ENCODE data around the gene ZBTB25.
"Not testable (repeated sequence)": the region's sequence is repeated elsewhere in the genome, so short reads cannot be mapped to it uniquely, and the experiment has no call there.

The ZBTB25 gene

GRCh38 chr14:64522591-64523355 lies 19.1 kb upstream of the ZBTB25 start:
- Mint-ChIP-seq H3K4me3 (no peak overlapping the region), H3K9me3 (no peaks in the 10 kb centered on the region), H3K27ac (no peak overlapping the region), H3K36me3 (peaks cover 7% of the 10 kb centered on the region), H3K27me3 (no peaks in the 10 kb centered on the region), H3K4me1 (peaks cover 26% of the 10 kb centered on the region)

GRCh38 chr14:64520699-64521098 lies 17.1 kb upstream of the ZBTB25 start:
- no peaks in the 10 kb centered on the region for H3K27me3 Mint-ChIP-seq
- H3K9me3 Mint-ChIP-seq = no peaks in the 10 kb centered on the region
- no peak overlapping the region for H3K4me3 Mint-ChIP-seq
- no peak overlapping the region for H3K27ac Mint-ChIP-seq
- peaks cover 44% of the 10 kb centered on the region for H3K4me1 Mint-ChIP-seq
- peaks cover 2% of the 10 kb centered on the region for H3K36me3 Mint-ChIP-seq

- Mint-ChIP-seq H3K27ac (no peak overlapping the region), H3K27me3 (no peaks in the 10 kb centered on the region), H3K36me3 (no peaks in the 10 kb centered on the region), H3K9me3 (no peaks in the 10 kb centered on the region), H3K4me1 (peaks cover 55% of the 10 kb centered on the region), H3K4me3 (no peak overlapping the region)
Measured at GRCh38 chr14:64518229-64518628, 14.6 kb upstream of the ZBTB25 start.

- peaks cover 60% of the 10 kb centered on the region for H3K4me1 Mint-ChIP-seq
- H3K9me3 Mint-ChIP-seq, H3K36me3 Mint-ChIP-seq, H3K27me3 Mint-ChIP-seq, H3K27ac Mint-ChIP-seq, H3K4me3 Mint-ChIP-seq: not testable (repeated sequence)
Measured at GRCh38 chr14:64517667-64518066, 14.0 kb upstream of the ZBTB25 start.

GRCh38 chr14:64516969-64517368 lies 13.3 kb upstream of the ZBTB25 start:
- peaks cover 67% of the 10 kb centered on the region for H3K4me1 Mint-ChIP-seq
- H3K27ac Mint-ChIP-seq = peak overlapping the region; percentile 47
- no peaks in the 10 kb centered on the region for H3K36me3 Mint-ChIP-seq
- peak overlapping the region; percentile 24 for H3K4me3 Mint-ChIP-seq
- no peaks in the 10 kb centered on the region for H3K9me3 Mint-ChIP-seq
- no peaks in the 10 kb centered on the region for H3K27me3 Mint-ChIP-seq

- Mint-ChIP-seq H3K4me3 (no peak overlapping the region), H3K9me3 (no peaks in the 10 kb centered on the region), H3K4me1 (peaks cover 73% of the 10 kb centered on the region), H3K27ac (no peak overlapping the region), H3K27me3 (no peaks in the 10 kb centered on the region), H3K36me3 (no peaks in the 10 kb centered on the region)
Measured at GRCh38 chr14:64515053-64515452, 11.4 kb upstream of the ZBTB25 start.

- Mint-ChIP-seq H3K4me1 (peaks cover 88% of the 10 kb centered on the region), H3K9me3 (no peaks in the 10 kb centered on the region), H3K4me3 (no peak overlapping the region), H3K27ac (no peak overlapping the region), H3K36me3 (no peaks in the 10 kb centered on the region), H3K27me3 (no peaks in the 10 kb centered on the region)
Measured at GRCh38 chr14:64513271-64513670, 9.6 kb upstream of the ZBTB25 start.

- H3K4me3 Mint-ChIP-seq = peak overlapping the region; percentile 67
- H3K27ac Mint-ChIP-seq = peak overlapping the region; percentile 83
- H3K9me3 Mint-ChIP-seq = no peaks in the 10 kb centered on the region
- H3K4me1 Mint-ChIP-seq = peaks cover 89% of the 10 kb centered on the region
- H3K36me3 Mint-ChIP-seq = no peaks in the 10 kb centered on the region
- H3K27me3 Mint-ChIP-seq = no peaks in the 10 kb centered on the region
Measured at GRCh38 chr14:64510825-64511671, 7.4 kb upstream of the ZBTB25 start.

GRCh38 chr14:64509036-64509435 lies 5.4 kb upstream of the ZBTB25 start:
- H3K4me3 Mint-ChIP-seq = peak overlapping the region; percentile 11
- H3K9me3 Mint-ChIP-seq = no peaks in the 10 kb centered on the region
- H3K4me1 Mint-ChIP-seq = peaks cover 82% of the 10 kb centered on the region
- H3K27ac Mint-ChIP-seq = peak overlapping the region; percentile 19
- H3K36me3 Mint-ChIP-seq = peaks cover 4% of the 10 kb centered on the region
- H3K27me3 Mint-ChIP-seq = no peaks in the 10 kb centered on the region

GRCh38 chr14:64508215-64508776 lies 4.7 kb upstream of the ZBTB25 start:
- Mint-ChIP-seq H3K27me3 (no peaks in the 10 kb centered on the region), H3K4me1 (peaks cover 78% of the 10 kb centered on the region), H3K27ac (peak overlapping the region; percentile 90), H3K4me3 (peak overlapping the region; percentile 58), H3K9me3 (no peaks in the 10 kb centered on the region), H3K36me3 (peaks cover 4% of the 10 kb centered on the region)

- H3K36me3 Mint-ChIP-seq = peaks cover 5% of the 10 kb centered on the region
- no peaks in the 10 kb centered on the region for H3K27me3 Mint-ChIP-seq
- H3K4me1 Mint-ChIP-seq = peaks cover 72% of the 10 kb centered on the region
Measured at GRCh38 chr14:64507376-64508156, 3.9 kb upstream of the ZBTB25 start.

GRCh38 chr14:64506721-64507120 lies 3.1 kb upstream of the ZBTB25 start:
- Mint-ChIP-seq H3K27ac (peak overlapping the region; percentile 93), H3K4me3 (peak overlapping the region; percentile 96), H3K4me1 (peaks cover 74% of the 10 kb centered on the region), H3K27me3 (no peaks in the 10 kb centered on the region), H3K9me3 (no peaks in the 10 kb centered on the region), H3K36me3 (peaks cover 7% of the 10 kb centered on the region)

More at GRCh38 chr14:64507376-64508156, 3.9 kb upstream of the ZBTB25 start:
- Mint-ChIP-seq H3K4me3 (peak overlapping the region; percentile 96), H3K9me3 (no peaks in the 10 kb centered on the region), H3K27ac (peak overlapping the region; percentile 93)

GRCh38 chr14:64504897-64505794 lies 1.5 kb upstream of the ZBTB25 start:
- Mint-ChIP-seq H3K36me3 (peaks cover 7% of the 10 kb centered on the region), H3K4me1 (peaks cover 74% of the 10 kb centered on the region), H3K4me3 (peak overlapping the region; percentile 100), H3K9me3 (no peaks in the 10 kb centered on the region), H3K27me3 (no peaks in the 10 kb centered on the region), H3K27ac (peak overlapping the region; percentile 99)

GRCh38 chr14:64504310-64504896 lies 765 bp upstream of the ZBTB25 start, which contains the start of gene ZBTB1:
Gene ZBTB1 (plus strand): TSS chr14:64504770. CDS start chr14:64521505, 16,735 bp downstream.
- peaks cover 74% of the 10 kb centered on the region for H3K4me1 Mint-ChIP-seq
- H3K9me3 Mint-ChIP-seq = no peaks in the 10 kb centered on the region
- H3K36me3 Mint-ChIP-seq = peaks cover 10% of the 10 kb centered on the region
- no peaks in the 10 kb centered on the region for H3K27me3 Mint-ChIP-seq
- H3K4me3 Mint-ChIP-seq = peak within 1 kb of the TSS; percentile 100
- H3K27ac Mint-ChIP-seq = peak within 1 kb of the TSS; percentile 99
